LNCaP clone FGC (cell line): ENCODE data around the gene PDE4D.

Experiments
- DNase-seq: peaks from one replicate; pipeline ENCODE4 v3.0.0-alpha.2; 2011; ENCODE audit warnings: low read depth
- H3K4me3 ChIP-seq: 2 replicates; pipeline ENCODE4 v1.5.1; 2011; ENCODE audit warnings: mild to moderate bottlenecking, low read depth, low read length, control low read depth
- CTCF ChIP-seq: IDR thresholded peaks from 2 replicates; pipeline ENCODE4 v1.5.1; 2012; ENCODE audit warnings: mild to moderate bottlenecking; ENCODE audit not compliant: control insufficient read depth, insufficient read depth; ENCODE audit errors: extremely low read depth

Gene PDE4D

GRCh38 chr5:59260973-59261372 is 632.6 kb downstream of the PDE4D start:
- H3K4me3 ChIP-seq, result no peak overlapping the region
- DNase-seq, result no peak
- no peak for TF ChIP-seq CTCF

- no peak for TF ChIP-seq CTCF
- H3K4me3 ChIP-seq, result no peak overlapping the region
- DNase-seq, result no peak
Observed at GRCh38 chr5:59260200-59260599, 633.3 kb downstream of the PDE4D start.

GRCh38 chr5:59259237-59259636 is 634.3 kb downstream of the PDE4D start:
- no peak for DNase-seq
- no peak overlapping the region for H3K4me3 ChIP-seq
- TF ChIP-seq CTCF, result no peak

- no peak for DNase-seq
- H3K4me3 ChIP-seq, result no peak overlapping the region
- no peak for TF ChIP-seq CTCF
Observed at GRCh38 chr5:59257488-59258400, 635.8 kb downstream of the PDE4D start.

- no peak for DNase-seq
- H3K4me3 ChIP-seq, result no peak overlapping the region
- TF ChIP-seq CTCF, result no peak
Observed at GRCh38 chr5:59256331-59256730, 637.2 kb downstream of the PDE4D start.

- H3K4me3 ChIP-seq, result no peak overlapping the region
- no peak for TF ChIP-seq CTCF
- no peak for DNase-seq
Observed at GRCh38 chr5:59254055-59254687, 639.4 kb downstream of the PDE4D start.

GRCh38 chr5:59253625-59254024 is 639.9 kb downstream of the PDE4D start:
- no peak for TF ChIP-seq CTCF
- no peak overlapping the region for H3K4me3 ChIP-seq
- DNase-seq, result no peak
